Kidney (tissue), 14 donors: ENCODE results near the gene FER. TPM values are rescaled to one million over a fixed set of nuclear protein-coding genes. Genes with fewer than 3 reads are reported as not detected.

Experiments used
- DNase-seq, 5 donors: peaks; one replicate each; pipeline ENCODE4 v3.0.0-alpha.2; 2013 to 2020
- FAIRE-seq: peaks from 2 replicates; lab custom pipeline; 2012; peaks lifted over from hg19 to GRCh38; lab: Jason Lieb, UNC
- H3K27ac ChIP-seq, 2 donors: one replicate each; pipeline ENCODE4 v1.7.0; 2013; ENCODE audit warnings: low read depth in 2 of 2, low read length in 2 of 2, inconsistent platforms in 1 of 2
- H3K27me3 ChIP-seq: one replicate; pipeline ENCODE4 v1.7.1; 2013; ENCODE audit warnings: low read length, inconsistent platforms; ENCODE audit not compliant: control insufficient read depth, insufficient read depth
- H3K36me3 ChIP-seq, 3 donors: one replicate each; pipeline versions ENCODE4 v1.7.0 to v1.7.1; 2013; ENCODE audit warnings: low read length in 3 of 3, control low read depth in 1 of 3, inconsistent platforms in 1 of 3; ENCODE audit not compliant: insufficient read depth in 3 of 3, control insufficient read depth in 2 of 3
- H3K4me1 ChIP-seq, 3 donors: one replicate each; pipeline versions ENCODE4 v1.7.0 to v1.7.1; 2013; ENCODE audit warnings: low read length in 3 of 3, inconsistent platforms in 1 of 3, low read depth in 1 of 3; ENCODE audit not compliant: control insufficient read depth in 2 of 3, insufficient read depth in 2 of 3
- H3K4me3 ChIP-seq, 3 donors: one replicate each; pipeline versions ENCODE4 v1.7.0 to v1.8.1; 2013; ENCODE audit warnings: low read length in 3 of 3, control low read depth in 1 of 3, inconsistent platforms in 1 of 3
- H3K9ac ChIP-seq, 3 donors: one replicate each; pipeline versions ENCODE4 v1.7.0 to v1.7.1; 2013; ENCODE audit warnings: low read length in 3 of 3, control low read depth in 1 of 3, inconsistent platforms in 1 of 3
- H3K9me3 ChIP-seq, 3 donors: one replicate each; pipeline versions ENCODE4 v1.7.0 to v1.7.1; 2013; ENCODE audit warnings: low read length in 3 of 3, control low read depth in 1 of 3, inconsistent platforms in 1 of 3; ENCODE audit not compliant: control insufficient read depth in 2 of 3, insufficient read depth in 1 of 3
- intact Hi-C: fragments of 100-400 bp; cut with DNase I; formaldehyde crosslinking; loops from one replicate; pipeline ENCODE4 v1.11.1; 2022
- polyA plus RNA-seq: library from polyadenylated mRNA; stranded (reverse); fragments of 350-450 nt; fragmentation: Illumina TruSeq; extraction: RNeasy Lipid Tissue Mini Kit (QIAGEN cat#74804); gene quantifications from one replicate; pipeline ENCODE4 v1.2.3, GENCODE V29; 2014; ENCODE audit warnings: low read depth, low replicate concordance; ENCODE audit not compliant: insufficient read depth
- total RNA-seq: library from RNA; stranded (reverse); fragmentation: NEBNext Ultra II Directional; extraction: Animal tissue kit (Norgen Biotek cat#: 25700); gene quantifications from one replicate; pipeline ENCODE4 v1.2.1, GENCODE V29; 2021
- TF ChIP-seq, protein P1 (sequence below): IDR thresholded peaks from 3 replicates; pipeline ENCODE4 v1.5.1; 2012; ENCODE audit warnings: mild to moderate bottlenecking, moderate library complexity, borderline replicate concordance; ENCODE audit not compliant: insufficient read depth; ENCODE audit errors: extremely low read depth
- donor health status: control.
- donor health status: control.
- donor health status: control.
- donor health status: control.
- donor health status: control.
- donor health status: DM: yes; HTN: yes; CAD: no.
- donor health status: Normal renal cell carcinoma (clear cell type).

Gene FER
- total and polyA plus RNA-seq, 2 donors from 2014 or later = 2.1 to 38.2 TPM

DNA sequence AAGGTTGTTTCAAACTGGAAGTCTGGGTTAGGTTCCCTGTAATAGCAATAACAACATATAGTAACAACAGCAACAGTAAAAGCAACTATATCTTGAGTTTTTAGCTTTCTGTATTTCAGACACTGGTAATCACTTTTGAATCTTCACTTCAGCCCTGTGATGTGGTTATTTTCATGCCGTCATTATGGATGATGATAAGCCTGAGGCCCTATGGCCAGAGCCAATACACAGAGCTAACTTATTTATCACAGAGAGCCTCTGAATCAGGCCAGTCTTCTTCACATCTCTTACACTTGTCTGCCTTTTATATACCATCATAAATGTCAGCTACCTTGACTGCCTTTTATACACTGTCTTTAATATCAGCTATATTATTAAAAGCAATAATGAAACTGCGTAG is 329.0 kb downstream of the FER start:
- intact Hi-C loops = no loop called here
- Histone ChIP-seq H3K27ac (no peak overlapping the region), H3K36me3 (no peaks in the 10 kb centered on the region), H3K27me3 (no peaks in the 10 kb centered on the region), H3K4me1 (no peaks in the 10 kb centered on the region), H3K9me3 (no peaks in the 10 kb centered on the region), H3K9ac (no peak overlapping the region), H3K4me3 (no peak overlapping the region)
- TF ChIP-seq, protein P1, sequence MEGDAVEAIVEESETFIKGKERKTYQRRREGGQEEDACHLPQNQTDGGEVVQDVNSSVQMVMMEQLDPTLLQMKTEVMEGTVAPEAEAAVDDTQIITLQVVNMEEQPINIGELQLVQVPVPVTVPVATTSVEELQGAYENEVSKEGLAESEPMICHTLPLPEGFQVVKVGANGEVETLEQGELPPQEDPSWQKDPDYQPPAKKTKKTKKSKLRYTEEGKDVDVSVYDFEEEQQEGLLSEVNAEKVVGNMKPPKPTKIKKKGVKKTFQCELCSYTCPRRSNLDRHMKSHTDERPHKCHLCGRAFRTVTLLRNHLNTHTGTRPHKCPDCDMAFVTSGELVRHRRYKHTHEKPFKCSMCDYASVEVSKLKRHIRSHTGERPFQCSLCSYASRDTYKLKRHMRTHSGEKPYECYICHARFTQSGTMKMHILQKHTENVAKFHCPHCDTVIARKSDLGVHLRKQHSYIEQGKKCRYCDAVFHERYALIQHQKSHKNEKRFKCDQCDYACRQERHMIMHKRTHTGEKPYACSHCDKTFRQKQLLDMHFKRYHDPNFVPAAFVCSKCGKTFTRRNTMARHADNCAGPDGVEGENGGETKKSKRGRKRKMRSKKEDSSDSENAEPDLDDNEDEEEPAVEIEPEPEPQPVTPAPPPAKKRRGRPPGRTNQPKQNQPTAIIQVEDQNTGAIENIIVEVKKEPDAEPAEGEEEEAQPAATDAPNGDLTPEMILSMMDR = no peak
- FAIRE-seq (no peak), DNase-seq (no peak)

DNA sequence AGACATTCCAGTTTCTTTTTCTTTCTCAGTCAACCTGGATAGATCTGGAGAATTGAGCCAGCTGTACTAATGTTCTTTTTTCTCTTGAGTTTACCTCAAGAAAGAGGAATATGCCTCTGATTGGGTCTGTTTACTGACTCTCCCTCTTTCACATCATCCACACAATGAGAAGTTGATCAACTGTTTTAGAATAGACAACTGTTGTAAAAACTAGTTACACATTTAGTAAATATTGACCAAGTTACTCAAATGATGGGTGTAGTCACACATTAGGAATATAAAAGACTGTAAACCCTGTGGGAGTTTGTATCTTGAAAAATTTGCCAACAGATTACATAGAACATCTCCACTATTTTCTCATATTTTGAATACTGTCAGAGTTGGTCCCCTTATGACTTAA is 330.8 kb downstream of the FER start:
- H3K9me3 ChIP-seq = no peaks in the 10 kb centered on the region
- TF ChIP-seq, protein P1 = no peak
- intact Hi-C loops = no loop called here
- no peak for DNase-seq
- H3K4me3 ChIP-seq = no peak overlapping the region
- no peaks in the 10 kb centered on the region for H3K36me3 ChIP-seq
- no peak for FAIRE-seq
- H3K27me3 ChIP-seq = no peaks in the 10 kb centered on the region
- H3K27ac ChIP-seq = no peak overlapping the region
- no peaks in the 10 kb centered on the region for H3K4me1 ChIP-seq
- H3K9ac ChIP-seq = no peak overlapping the region

DNA sequence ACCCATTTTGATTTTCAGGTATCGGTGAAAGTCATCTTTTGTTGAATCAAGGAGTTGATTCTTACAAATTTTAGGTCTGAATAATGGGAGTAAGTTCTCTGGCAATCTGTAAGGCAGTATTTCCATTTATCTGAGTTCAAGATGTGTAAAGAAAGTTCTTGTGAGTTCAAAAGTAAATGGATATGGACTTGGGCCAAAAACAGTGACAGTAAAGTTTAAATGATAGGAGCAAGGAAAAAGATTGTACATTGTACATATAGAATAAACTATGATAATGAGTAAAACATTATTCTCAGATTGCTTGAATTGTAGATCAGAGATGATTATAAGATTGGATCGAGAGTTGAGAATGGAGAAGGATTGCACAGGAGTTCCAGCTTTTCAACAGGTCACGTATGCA is 332.8 kb downstream of the FER start:
- intact Hi-C loops = no loop called here
- FAIRE-seq (no peak), DNase-seq (no peak)
- TF ChIP-seq, protein P1 = no peak
- Histone ChIP-seq H3K4me3 (no peak overlapping the region), H3K9ac (no peak overlapping the region), H3K27me3 (no peaks in the 10 kb centered on the region), H3K9me3 (no peaks in the 10 kb centered on the region), H3K4me1 (no peaks in the 10 kb centered on the region), H3K36me3 (no peaks in the 10 kb centered on the region), H3K27ac (no peak overlapping the region)

DNA sequence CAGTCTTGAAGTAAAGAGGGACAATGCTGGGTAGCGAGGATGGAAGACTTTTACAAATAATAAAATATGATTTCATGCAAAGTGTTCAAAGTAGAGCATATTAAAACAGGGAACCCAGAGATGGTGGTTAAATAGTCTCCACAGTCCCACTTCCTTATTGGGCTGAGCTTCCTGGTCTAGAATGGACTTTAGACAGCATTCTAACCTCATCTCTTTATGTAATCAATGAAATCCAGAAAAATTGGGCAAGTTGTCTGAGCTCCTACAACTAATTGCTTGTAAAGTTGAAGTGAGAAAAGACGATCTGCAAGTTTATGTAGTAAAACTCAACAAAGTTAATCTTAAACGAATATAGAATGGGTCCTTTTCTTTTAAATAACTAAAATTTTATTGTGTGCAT is 333.2 kb downstream of the FER start:
- H3K4me1 ChIP-seq = no peaks in the 10 kb centered on the region
- FAIRE-seq (no peak), DNase-seq (no peak)
- H3K36me3 ChIP-seq = no peaks in the 10 kb centered on the region
- TF ChIP-seq, protein P1 = no peak
- no peaks in the 10 kb centered on the region for H3K27me3 ChIP-seq
- H3K4me3 ChIP-seq = no peak overlapping the region
- intact Hi-C loops = no loop called here
- H3K9ac ChIP-seq = no peak overlapping the region
- no peak overlapping the region for H3K27ac ChIP-seq
- H3K9me3 ChIP-seq = no peaks in the 10 kb centered on the region
